Astrocyte (in vitro differentiated cells and primary cell): Measurements from ENCODE around the gene CPLX1.

ENCODE experiments used
- EZH2 ChIP-seq: IDR thresholded peaks from 2 replicates; pipeline ENCODE4 v1.6.1; 2012; ENCODE audit warnings: mild to moderate bottlenecking, low read length, inconsistent platforms; ENCODE audit not compliant: insufficient read depth
- TF ChIP-seq, protein P1 (sequence below): IDR thresholded peaks from 2 replicates; pipeline ENCODE4 v1.5.1; 2011; ENCODE audit warnings: low read depth, mild to moderate bottlenecking, inconsistent platforms, low read length, moderate library complexity; ENCODE audit not compliant: insufficient read depth

DNA sequence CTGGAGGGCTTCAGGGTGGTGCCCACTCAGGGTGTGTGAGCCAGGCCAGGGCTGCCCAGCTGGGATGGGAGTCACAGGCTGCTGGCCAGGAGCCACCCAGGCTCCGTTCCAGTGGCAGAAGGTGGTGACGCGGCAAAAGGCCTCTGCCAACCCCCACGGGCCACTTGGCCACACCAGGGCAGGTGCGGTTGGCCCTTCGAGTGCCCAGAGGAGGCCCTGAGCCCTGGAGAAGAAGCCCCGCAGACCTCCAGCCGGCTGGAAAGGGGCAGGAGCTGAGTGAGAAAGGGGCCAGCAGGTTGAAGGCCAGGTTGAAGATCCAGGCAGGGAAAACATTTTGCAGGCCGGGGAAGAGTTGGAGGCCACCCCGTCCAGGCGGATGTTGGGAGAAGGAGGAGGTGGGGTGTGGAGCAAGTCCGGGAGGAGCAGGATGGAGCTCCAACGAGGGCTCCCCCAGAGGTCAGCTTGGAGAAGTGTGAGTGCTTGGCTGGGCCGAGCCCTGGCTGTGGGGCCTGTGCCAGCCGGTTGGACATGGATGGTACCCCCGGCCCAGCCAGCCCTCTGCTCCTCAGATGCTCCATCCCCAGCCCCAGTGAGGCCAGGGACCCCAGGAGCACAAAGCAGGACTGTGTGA is 2.8 kb upstream of the CPLX1 start:
- TF ChIP-seq, protein P1, sequence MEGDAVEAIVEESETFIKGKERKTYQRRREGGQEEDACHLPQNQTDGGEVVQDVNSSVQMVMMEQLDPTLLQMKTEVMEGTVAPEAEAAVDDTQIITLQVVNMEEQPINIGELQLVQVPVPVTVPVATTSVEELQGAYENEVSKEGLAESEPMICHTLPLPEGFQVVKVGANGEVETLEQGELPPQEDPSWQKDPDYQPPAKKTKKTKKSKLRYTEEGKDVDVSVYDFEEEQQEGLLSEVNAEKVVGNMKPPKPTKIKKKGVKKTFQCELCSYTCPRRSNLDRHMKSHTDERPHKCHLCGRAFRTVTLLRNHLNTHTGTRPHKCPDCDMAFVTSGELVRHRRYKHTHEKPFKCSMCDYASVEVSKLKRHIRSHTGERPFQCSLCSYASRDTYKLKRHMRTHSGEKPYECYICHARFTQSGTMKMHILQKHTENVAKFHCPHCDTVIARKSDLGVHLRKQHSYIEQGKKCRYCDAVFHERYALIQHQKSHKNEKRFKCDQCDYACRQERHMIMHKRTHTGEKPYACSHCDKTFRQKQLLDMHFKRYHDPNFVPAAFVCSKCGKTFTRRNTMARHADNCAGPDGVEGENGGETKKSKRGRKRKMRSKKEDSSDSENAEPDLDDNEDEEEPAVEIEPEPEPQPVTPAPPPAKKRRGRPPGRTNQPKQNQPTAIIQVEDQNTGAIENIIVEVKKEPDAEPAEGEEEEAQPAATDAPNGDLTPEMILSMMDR = no peak
- no peak for TF ChIP-seq EZH2
